Fibroblast of lung (primary cell): ENCODE measurements around the gene ELFN1. TPM values are rescaled to one million over a fixed set of nuclear protein-coding genes. Genes with fewer than 3 reads are reported as not detected.

Source experiments
- DNase-seq, 2 donors: peaks; one replicate each; pipeline versions ENCODE4 v3.0.0 to v3.0.0-alpha.2; 2010; ENCODE audit warnings: low read depth in 2 of 2
- H2AFZ ChIP-seq: 2 replicates; pipeline ENCODE4 v1.5.1; 2012; ENCODE audit warnings: low read length, control low read depth, inconsistent platforms
- H3K27ac ChIP-seq: 2 replicates; pipeline ENCODE4 v1.5.1; 2011; ENCODE audit warnings: low read length, control low read depth; ENCODE audit not compliant: insufficient read depth
- H3K27me3 ChIP-seq: 2 replicates; pipeline ENCODE4 v1.5.1; 2011; ENCODE audit warnings: mild to moderate bottlenecking, low read length; ENCODE audit not compliant: control insufficient read depth, insufficient read depth
- H3K36me3 ChIP-seq: 2 replicates; pipeline ENCODE4 v1.5.1; 2011; ENCODE audit warnings: low read length; ENCODE audit not compliant: control insufficient read depth, insufficient read depth
- H3K4me1 ChIP-seq: 2 replicates; pipeline ENCODE4 v1.5.1; 2011; ENCODE audit warnings: low read length; ENCODE audit not compliant: control insufficient read depth, insufficient read depth; ENCODE audit errors: extremely low read depth
- H3K4me2 ChIP-seq: 2 replicates; pipeline ENCODE4 v1.5.1; 2011; ENCODE audit warnings: low read length, control low read depth; ENCODE audit not compliant: insufficient read depth; ENCODE audit errors: extremely low read depth
- H3K4me3 ChIP-seq, 4 experiments: fragments of 200-600 bp in 1 of 4; sonication (generic) in 1 of 4; replicated peaks in 1 of 4; 2 replicates each; pipeline ENCODE4 v1.5.1; 2011 to 2016; ENCODE audit warnings: low read length in 4 of 4, low read depth in 3 of 4, mild to moderate bottlenecking in 3 of 4, control low read depth in 2 of 4, inconsistent platforms in 1 of 4, mixed read lengths in 1 of 4; ENCODE audit not compliant: insufficient read depth in 1 of 4; ENCODE audit errors: control extremely low read depth in 1 of 4
- H3K79me2 ChIP-seq: 2 replicates; pipeline ENCODE4 v1.5.1; 2012; ENCODE audit warnings: mild to moderate bottlenecking, low read length, inconsistent platforms; ENCODE audit not compliant: control insufficient read depth, insufficient read depth
- H3K9ac ChIP-seq: 2 replicates; pipeline ENCODE4 v1.5.1; 2011; ENCODE audit warnings: mild to moderate bottlenecking, low read length, control low read depth; ENCODE audit not compliant: insufficient read depth
- H3K9me3 ChIP-seq: 2 replicates; pipeline ENCODE4 v1.5.1; 2012; ENCODE audit warnings: low read depth, low read length; ENCODE audit not compliant: control insufficient read depth, insufficient read depth
- H4K20me1 ChIP-seq: 2 replicates; pipeline ENCODE4 v1.5.1; 2011; ENCODE audit warnings: low read length; ENCODE audit not compliant: control insufficient read depth, insufficient read depth; ENCODE audit errors: extremely low read depth
- EZH2 ChIP-seq: IDR thresholded peaks from 2 replicates; pipeline ENCODE4 v1.5.1; 2012; ENCODE audit warnings: low read length, control low read depth, mild to moderate bottlenecking; ENCODE audit errors: missing control alignments
- polyA plus RNA-seq, 2 donors: library from polyadenylated mRNA; depleted of rRNA in 1 of 2; stranded (reverse) in 1 of 2; unstranded in 1 of 2; fragments of >200 nt; gene quantifications; 2 replicates each; pipeline ENCODE4 v1.2.1, GENCODE V29; 2011 to 2012; ENCODE audit warnings: missing spikeins in 1 of 2
- total RNA-seq: library from RNA; depleted of rRNA; stranded (reverse); fragments of >200 nt; gene quantifications from 2 replicates; pipeline ENCODE4 v1.2.1, GENCODE V29; 2014
- TF ChIP-seq, protein P1 (sequence below), 2 donors: IDR thresholded peaks in 1 of 2; conservative IDR thresholded peaks in 1 of 2; 1 replicate in 1 of 2; 2 replicates in 1 of 2; pipeline ENCODE4 v1.5.1; 2011 to 2012; ENCODE audit warnings: low read length in 2 of 2, control low read depth in 1 of 2, inconsistent platforms in 1 of 2, low read depth in 1 of 2, mild to moderate bottlenecking in 1 of 2

The ELFN1 gene
- total and polyA plus RNA-seq, 2 donors (not counting 1 experiment from before 2014, with no cell fraction given): 0.16 to 0.33 TPM

DNA sequence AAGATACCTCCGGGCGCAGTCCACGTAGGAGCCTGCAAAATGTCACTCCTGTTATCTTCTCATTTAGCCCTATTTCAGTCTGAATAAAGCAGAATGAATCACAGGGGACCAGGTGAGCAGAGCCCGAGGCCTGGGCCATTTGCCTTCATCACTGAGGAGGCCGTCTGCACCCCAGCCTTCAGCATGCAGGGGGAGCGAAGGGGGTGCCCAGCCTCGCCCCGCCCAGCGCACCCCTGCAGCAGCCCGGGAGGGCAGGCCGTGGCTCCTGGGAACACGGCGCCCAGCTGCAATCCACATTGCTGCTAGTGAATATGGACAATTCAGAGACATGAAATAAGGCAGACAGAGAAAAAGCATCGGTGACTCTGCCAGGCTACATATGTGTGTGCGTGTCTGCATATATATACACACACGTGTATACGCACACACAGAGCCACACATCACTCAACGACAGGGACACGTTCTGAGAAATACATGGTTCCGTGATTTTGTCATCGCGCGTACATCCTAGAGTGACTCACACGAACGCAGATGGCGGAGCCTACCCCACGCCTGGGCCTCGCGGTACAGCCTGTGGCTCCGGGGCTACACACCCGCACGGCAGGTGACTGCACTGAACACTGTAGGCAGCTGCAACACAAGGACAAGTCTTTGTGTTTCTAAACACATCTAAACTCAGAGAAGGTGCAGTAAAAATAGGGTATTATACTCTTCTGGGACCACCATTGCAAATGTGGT, 15.2 kb upstream of the ELFN1 start:
- TF ChIP-seq, protein P1, sequence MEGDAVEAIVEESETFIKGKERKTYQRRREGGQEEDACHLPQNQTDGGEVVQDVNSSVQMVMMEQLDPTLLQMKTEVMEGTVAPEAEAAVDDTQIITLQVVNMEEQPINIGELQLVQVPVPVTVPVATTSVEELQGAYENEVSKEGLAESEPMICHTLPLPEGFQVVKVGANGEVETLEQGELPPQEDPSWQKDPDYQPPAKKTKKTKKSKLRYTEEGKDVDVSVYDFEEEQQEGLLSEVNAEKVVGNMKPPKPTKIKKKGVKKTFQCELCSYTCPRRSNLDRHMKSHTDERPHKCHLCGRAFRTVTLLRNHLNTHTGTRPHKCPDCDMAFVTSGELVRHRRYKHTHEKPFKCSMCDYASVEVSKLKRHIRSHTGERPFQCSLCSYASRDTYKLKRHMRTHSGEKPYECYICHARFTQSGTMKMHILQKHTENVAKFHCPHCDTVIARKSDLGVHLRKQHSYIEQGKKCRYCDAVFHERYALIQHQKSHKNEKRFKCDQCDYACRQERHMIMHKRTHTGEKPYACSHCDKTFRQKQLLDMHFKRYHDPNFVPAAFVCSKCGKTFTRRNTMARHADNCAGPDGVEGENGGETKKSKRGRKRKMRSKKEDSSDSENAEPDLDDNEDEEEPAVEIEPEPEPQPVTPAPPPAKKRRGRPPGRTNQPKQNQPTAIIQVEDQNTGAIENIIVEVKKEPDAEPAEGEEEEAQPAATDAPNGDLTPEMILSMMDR (conservative IDR thresholded peaks at IDR 0.05 in 1 of 2, IDR thresholded peaks at IDR 0.05 in 1 of 2; ENCODE audit: low read depth in 1 of 2, low read length in 2 of 2): no peak
- no peak for TF ChIP-seq EZH2
- Histone ChIP-seq H3K9ac (no peak overlapping the region), H3K36me3 (no peaks in the 10 kb centered on the region), H3K9me3 (no peaks in the 10 kb centered on the region), H3K4me3 (no peak overlapping the region), H3K27me3 (no peaks in the 10 kb centered on the region), H3K27ac (no peak overlapping the region), H2AFZ (no peak overlapping the region), H3K79me2 (no peaks in the 10 kb centered on the region), H4K20me1 (no peaks in the 10 kb centered on the region), H3K4me2 (no peak overlapping the region), H3K4me1 (no peaks in the 10 kb centered on the region)
- DNase-seq: no peak

DNA sequence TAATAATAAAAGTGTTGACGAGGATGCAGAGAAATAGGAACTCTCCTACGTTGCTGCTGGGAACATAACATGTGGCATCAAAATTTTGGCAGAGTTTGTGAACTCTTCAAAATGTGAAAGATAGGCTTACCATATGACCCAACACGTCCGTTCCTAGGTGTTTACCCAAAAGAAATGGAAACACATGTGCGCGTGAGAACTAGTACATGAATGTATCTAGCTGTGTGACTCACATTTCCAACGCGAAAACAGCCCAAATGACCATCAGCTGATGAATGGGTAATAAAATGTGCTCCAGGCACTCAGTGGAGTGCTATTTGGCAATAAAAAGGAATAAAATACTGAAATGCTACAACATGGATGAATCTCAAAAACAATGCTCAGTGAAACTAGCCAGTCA, 10.4 kb upstream of the ELFN1 start:
- Histone ChIP-seq H3K27ac (no peak overlapping the region), H4K20me1 (no peaks in the 10 kb centered on the region), H3K79me2 (no peaks in the 10 kb centered on the region), H2AFZ (no peak overlapping the region), H3K36me3 (no peaks in the 10 kb centered on the region), H3K4me3 (no peak overlapping the region), H3K4me2 (no peak overlapping the region), H3K4me1 (no peaks in the 10 kb centered on the region), H3K9ac (no peak overlapping the region), H3K9me3 (no peaks in the 10 kb centered on the region), H3K27me3 (peaks cover 19% of the 10 kb centered on the region)
- DNase-seq: no peak
- TF ChIP-seq EZH2: no peak
- TF ChIP-seq, protein P1 (conservative IDR thresholded peaks at IDR 0.05 in 1 of 2, IDR thresholded peaks at IDR 0.05 in 1 of 2; ENCODE audit: low read depth in 1 of 2, low read length in 2 of 2): no peak

DNA sequence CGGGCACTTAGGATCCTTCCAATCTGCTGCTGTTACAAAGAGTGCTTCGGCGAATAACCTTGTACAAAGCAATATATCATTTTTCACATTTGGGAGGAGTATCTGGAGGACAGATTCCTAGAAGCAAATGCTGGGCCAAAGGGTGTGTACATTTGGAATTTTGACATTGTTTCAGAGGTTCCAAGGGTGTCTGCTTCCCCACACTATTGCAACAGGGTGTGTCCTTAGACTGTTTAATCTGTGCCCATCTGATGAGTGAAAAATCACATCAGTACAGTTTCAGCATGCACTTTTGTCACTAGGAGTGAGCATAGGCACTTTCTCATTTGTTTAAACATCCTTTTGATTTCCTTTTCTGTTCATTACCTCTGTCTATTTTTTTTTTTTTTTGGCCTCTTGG, 8.6 kb upstream of the ELFN1 start:
- H3K9ac ChIP-seq: no peak overlapping the region
- H3K36me3 ChIP-seq: no peaks in the 10 kb centered on the region
- H3K4me2 ChIP-seq: no peak overlapping the region
- DNase-seq: no peak
- no peak overlapping the region for H3K4me3 ChIP-seq
- no peaks in the 10 kb centered on the region for H3K79me2 ChIP-seq
- H3K27me3 ChIP-seq: peaks cover 22% of the 10 kb centered on the region
- H4K20me1 ChIP-seq: no peaks in the 10 kb centered on the region
- TF ChIP-seq EZH2: no peak
- TF ChIP-seq, protein P1 (conservative IDR thresholded peaks at IDR 0.05 in 1 of 2, IDR thresholded peaks at IDR 0.05 in 1 of 2; ENCODE audit: low read depth in 1 of 2, low read length in 2 of 2): no peak
- no peak overlapping the region for H3K27ac ChIP-seq
- H3K9me3 ChIP-seq: no peaks in the 10 kb centered on the region
- H2AFZ ChIP-seq: no peak overlapping the region
- H3K4me1 ChIP-seq: no peaks in the 10 kb centered on the region
